HUES6 (cell line): ENCODE data around the gene SPECC1.
"Not testable (repeated sequence)": the region's sequence is repeated elsewhere in the genome, so short reads cannot be mapped to it uniquely, and the experiment has no call there.

ENCODE experiments used
- H3K27ac ChIP-seq: 2 replicates; pipeline ENCODE4 v1.7.0; 2013; ENCODE audit warnings: low read depth, mild to moderate bottlenecking, low read length, inconsistent platforms
- H3K27me3 ChIP-seq: 2 replicates; pipeline ENCODE4 v1.6.1; 2013; ENCODE audit warnings: low read length; ENCODE audit not compliant: control insufficient read depth, insufficient read depth
- H3K36me3 ChIP-seq: 2 replicates; pipeline ENCODE4 v1.6.1; 2013; ENCODE audit warnings: low read length; ENCODE audit not compliant: control insufficient read depth, insufficient read depth
- H3K4me1 ChIP-seq: 2 replicates; pipeline ENCODE4 v1.6.1; 2013; ENCODE audit warnings: low read length; ENCODE audit not compliant: control insufficient read depth, insufficient read depth
- H3K4me3 ChIP-seq: 2 replicates; pipeline ENCODE4 v1.5.1; 2013; ENCODE audit warnings: low read depth, low read length
- H3K9ac ChIP-seq: one replicate; pipeline ENCODE4 v1.6.1; 2013; ENCODE audit warnings: mild to moderate bottlenecking, low read length
- H3K9me3 ChIP-seq: 2 replicates; pipeline ENCODE4 v1.6.1; 2013; ENCODE audit warnings: low read depth, low read length; ENCODE audit not compliant: control insufficient read depth, insufficient read depth

SPECC1 gene

DNA sequence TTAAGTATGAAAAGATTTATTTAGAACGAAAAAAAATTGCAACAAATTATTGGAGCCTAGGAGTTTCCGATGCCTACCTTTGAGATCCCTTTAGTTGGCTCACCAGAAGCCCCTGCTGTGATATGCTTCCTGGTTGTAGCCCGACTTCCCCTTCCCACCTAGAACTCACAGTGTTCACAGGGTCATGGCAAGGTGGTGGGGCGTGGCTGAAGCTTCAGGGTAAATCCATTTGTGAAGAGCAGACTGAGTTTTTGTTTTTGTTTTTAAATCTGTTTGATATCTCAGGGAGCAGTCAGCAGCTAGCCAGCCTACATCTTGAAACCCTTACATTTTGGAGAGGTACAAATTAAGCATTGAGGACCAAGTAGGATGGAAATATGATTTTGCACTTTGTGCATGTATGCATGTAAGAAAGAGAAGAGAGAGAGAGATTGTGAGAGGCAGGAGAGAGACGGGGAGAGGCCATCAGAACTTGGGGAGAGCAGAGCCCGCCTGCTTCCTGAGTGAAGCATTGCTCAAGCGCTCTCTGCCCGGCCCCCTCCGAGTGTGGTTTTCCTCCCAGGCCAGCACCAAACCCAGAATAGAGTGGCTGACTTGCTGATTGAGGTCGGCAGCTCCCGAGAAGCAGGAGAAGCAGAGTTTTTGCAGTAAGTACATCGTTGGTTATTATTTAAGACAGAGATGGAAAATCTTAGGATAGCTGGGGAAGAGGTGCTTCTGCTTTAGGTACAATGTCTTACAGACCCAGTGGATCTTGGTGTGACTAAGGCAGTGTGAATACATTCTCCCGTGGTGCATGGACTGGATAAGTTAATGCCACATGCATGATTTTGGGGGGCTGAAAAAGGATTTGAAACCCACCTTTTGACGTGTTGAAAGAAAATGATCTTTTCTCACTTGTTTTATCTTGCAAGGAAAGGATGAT is 64.2 kb downstream of the SPECC1 start:
- Histone ChIP-seq H3K9ac (no peak overlapping the region), H3K9me3 (no peaks in the 10 kb centered on the region), H3K36me3 (no peaks in the 10 kb centered on the region), H3K27me3 (no peaks in the 10 kb centered on the region), H3K27ac (no peak overlapping the region), H3K4me1 (peaks cover 11% of the 10 kb centered on the region), H3K4me3 (no peak overlapping the region)

DNA sequence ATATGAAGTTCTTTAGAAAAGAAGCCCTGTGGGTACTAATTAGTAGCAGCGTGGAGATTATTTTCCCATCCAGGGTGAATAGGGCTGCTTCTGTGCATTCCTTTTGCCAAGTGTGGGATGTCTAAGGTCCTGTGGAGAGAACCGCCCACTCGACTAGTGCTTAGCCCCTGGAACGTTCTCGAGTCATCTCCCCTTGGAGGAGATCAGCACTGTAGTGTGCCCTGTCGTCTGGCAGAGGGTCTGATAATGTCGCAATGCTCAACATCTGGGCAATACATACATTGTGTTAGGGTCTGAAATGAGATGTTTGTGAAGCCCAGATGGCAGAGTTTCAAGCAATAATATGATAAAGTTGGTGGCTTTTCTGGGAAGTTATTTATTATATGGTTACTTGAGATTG is 64.8 kb downstream of the SPECC1 start:
- Histone ChIP-seq H3K9me3 (no peaks in the 10 kb centered on the region), H3K9ac (no peak overlapping the region), H3K4me3 (no peak overlapping the region), H3K27ac (no peak overlapping the region), H3K27me3 (no peaks in the 10 kb centered on the region), H3K36me3 (no peaks in the 10 kb centered on the region), H3K4me1 (peaks cover 11% of the 10 kb centered on the region)

DNA sequence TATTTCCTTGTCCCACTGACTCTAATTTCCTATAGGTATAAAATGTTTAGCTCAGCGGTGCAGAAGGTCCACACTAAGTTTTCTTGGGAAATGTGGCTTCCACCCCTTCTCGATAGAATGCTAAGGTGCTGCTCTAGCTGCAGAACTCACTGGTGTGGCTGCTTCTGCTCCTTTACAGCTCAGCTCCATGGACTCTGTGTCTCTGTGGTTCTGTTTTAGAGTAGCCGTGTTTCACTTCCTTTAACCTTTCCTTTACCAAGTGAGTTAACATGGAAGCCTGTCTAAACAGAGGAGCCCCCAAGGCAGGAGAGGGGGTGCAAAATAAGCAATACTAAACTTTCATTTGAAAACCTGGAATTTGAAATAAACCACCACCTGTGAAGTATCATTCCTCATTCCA is 65.3 kb downstream of the SPECC1 start:
- Histone ChIP-seq H3K36me3 (no peaks in the 10 kb centered on the region), H3K9ac (no peak overlapping the region), H3K9me3 (no peaks in the 10 kb centered on the region), H3K4me1 (peaks cover 11% of the 10 kb centered on the region), H3K27ac (no peak overlapping the region), H3K27me3 (no peaks in the 10 kb centered on the region), H3K4me3 (no peak overlapping the region)

DNA sequence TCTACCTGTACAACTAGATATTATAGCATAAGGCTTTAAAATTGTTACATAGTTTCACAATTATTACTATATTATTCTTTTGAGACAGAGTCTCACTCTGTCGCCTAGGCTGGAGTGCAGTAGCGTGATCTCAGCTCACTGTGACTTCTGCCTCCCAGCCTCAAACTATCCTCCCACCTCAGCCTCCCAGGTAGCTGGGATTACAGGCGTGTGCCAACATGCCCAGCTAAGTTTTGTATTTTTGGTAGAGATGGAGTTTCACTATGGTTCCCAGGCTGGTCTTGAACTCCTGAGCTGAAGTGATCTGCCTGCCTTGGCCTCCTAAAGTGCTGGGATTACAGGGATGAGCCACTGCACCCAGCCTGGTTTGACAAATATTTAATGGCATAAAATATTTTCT is 67.0 kb downstream of the SPECC1 start:
- not testable (repeated sequence) for H3K9ac ChIP-seq

DNA sequence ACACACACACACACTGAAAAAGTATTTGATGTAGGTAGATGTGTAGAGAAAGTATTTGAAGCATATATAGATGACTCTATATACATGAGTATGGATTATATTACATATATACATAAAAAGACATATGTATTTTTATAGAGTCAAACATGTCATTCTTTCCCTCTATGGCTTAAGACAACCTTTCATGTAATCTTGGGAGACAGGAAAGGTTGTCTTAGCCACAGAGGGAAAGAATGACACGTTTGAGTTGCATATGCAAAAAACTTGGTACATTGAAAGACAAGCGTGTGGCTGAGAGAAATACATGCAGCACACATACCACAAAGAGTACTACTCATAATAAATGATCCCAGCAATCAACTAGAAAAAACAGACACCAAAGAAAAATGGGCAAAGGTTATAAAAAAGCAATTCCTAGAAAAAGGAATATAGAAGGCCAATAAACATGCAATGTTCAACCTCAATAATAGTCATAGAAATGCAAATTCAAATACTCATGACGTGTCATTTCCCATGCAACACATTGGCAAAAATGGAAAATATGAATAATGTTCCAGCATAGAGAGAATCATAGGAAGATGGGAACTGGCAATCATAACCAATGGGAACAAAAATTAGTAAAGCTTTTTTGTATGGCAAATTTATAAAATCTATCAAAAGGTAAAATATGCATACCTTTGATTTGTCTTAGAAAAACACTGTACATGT is 69.0 kb downstream of the SPECC1 start:
- H3K9ac ChIP-seq = no peak overlapping the region
- H3K4me1 ChIP-seq = peaks cover 7% of the 10 kb centered on the region
- no peak overlapping the region for H3K27ac ChIP-seq
- H3K9me3 ChIP-seq = no peaks in the 10 kb centered on the region
- no peak overlapping the region for H3K4me3 ChIP-seq
- no peaks in the 10 kb centered on the region for H3K27me3 ChIP-seq
- no peaks in the 10 kb centered on the region for H3K36me3 ChIP-seq

More for the DNA sequence above, 67.0 kb downstream of the SPECC1 start:
- H3K4me3 ChIP-seq, H3K27ac ChIP-seq, H3K27me3 ChIP-seq, H3K36me3 ChIP-seq, H3K9me3 ChIP-seq: not testable (repeated sequence)
- peaks cover 11% of the 10 kb centered on the region for H3K4me1 ChIP-seq

DNA sequence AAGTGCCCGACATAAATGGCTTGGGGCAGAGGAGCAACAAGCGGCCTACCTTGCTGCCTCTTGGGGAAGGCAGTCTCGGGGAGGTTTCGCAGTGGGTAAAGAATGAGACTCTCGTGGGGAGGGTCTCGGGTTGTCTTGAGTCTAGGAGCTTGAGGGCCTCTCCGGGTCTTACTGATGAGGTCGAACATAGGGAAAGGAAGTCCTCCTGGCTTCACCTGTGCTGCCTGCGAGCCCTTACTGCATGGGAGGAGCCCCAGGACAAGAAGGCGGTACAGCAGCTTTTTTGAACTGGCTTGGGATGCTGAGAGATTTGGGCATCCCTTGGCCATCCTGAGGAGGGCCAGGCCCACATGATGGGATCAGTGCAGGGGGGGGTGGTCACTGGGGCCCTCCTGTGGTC is 71.4 kb downstream of the SPECC1 start:
- H3K9ac ChIP-seq = no peak overlapping the region
- no peaks in the 10 kb centered on the region for H3K36me3 ChIP-seq
- no peaks in the 10 kb centered on the region for H3K9me3 ChIP-seq
- H3K27me3 ChIP-seq = no peaks in the 10 kb centered on the region
- no peak overlapping the region for H3K27ac ChIP-seq
- no peak overlapping the region for H3K4me3 ChIP-seq
- 0 out of 2 replicates have a peak, but pooled peaks cover 4% of the 10 kb centered on the region for H3K4me1 ChIP-seq

DNA sequence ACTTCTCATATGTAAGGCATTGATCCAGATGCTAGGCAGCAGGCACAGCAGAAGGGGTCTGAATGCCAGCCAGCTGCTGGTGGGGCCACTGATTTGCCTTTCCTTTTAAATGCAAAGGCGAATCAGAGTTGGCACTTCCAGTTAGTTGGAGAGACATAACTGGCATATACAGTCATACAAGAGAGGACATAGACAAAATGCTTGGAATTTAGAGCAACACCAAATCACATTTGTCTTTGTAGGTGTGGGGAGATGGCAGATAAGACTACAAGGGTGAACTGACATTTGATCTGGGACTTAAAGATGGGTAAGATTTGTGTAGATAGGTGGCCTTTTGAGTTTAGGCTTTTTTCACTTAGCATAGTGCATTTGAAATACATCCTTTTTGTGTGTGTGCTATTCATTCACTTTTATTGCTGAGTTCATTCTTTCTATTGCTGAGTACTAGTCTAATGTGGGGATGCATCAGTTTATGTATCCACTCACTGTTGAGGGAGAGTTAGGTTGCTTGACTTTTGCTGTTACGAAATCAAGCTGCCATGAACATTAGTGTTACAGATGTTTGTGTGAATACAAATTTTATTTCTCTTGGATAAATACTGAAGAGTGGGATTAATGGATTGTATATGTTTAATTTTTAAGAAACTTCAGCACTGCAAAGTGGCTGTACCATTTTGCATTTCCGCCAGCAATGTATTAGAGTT is 74.1 kb downstream of the SPECC1 start:
- Histone ChIP-seq H3K9me3 (no peaks in the 10 kb centered on the region), H3K4me1 (0 out of 2 replicates have a peak, but pooled peaks cover 4% of the 10 kb centered on the region), H3K4me3 (no peak overlapping the region), H3K27ac (no peak overlapping the region), H3K27me3 (no peaks in the 10 kb centered on the region), H3K36me3 (no peaks in the 10 kb centered on the region), H3K9ac (no peak overlapping the region)

DNA sequence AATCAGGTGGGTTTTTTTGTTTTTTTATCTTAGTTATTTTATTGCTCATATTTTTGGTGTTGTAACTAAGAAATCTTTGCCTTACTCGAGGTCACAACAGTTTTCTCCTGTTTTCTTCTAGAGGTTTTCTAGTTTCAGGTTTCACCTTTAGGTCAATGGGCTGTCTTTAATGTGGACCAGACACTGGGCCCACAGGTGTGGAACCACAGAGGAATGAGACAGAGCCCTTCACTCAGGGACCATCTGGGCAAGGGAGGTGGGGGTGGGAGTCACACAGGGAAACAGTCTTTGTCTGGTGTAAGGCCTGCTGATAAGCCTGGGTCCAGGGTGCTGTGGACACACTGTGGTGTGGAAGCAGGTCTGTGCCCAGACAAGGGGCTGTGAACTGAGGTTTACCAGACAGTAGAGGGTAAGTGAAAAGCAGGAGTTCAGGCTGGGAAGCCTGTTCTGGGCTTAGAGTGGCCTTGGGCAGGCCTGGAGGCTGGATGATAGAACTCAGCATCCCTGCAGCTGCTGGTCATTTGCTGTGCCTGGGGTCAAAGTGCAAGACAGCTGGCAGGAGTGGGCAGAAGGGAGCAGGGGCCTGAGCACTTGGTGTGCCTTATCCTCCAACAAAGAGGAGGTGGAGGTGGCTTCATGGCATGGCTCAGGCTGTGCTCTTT is 75.6 kb downstream of the SPECC1 start:
- Histone ChIP-seq H3K9me3 (no peaks in the 10 kb centered on the region), H3K4me3 (no peak overlapping the region), H3K4me1 (0 out of 2 replicates have a peak, but pooled peaks cover 4% of the 10 kb centered on the region), H3K27ac (no peak overlapping the region), H3K36me3 (no peaks in the 10 kb centered on the region), H3K9ac (no peak overlapping the region), H3K27me3 (no peaks in the 10 kb centered on the region)

DNA sequence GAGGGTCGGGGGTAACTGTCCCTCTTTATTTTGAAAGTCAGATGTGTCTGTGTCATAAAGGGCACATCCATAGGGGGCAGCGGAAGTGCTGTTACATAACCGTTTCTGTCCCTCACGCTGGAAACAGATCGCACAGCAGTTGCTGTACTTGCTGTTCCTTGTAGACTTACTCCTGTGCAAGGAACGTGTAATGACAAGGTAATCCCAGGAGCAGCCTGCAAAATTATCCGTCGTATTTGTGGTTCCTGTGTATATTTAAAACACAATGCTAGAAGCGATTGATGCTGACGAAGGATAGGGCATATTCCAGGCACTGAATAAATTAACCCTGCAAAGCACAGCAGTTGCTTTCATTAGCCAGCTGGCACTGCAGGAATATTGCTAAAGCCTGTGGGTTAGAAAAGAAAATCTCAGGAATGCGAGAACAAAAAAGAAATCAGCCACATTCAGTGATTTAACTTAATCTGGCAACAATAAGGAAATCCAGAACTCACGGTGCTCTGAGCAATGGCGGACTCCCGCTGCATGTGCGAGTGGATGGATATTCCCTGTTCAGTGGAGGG is 76.2 kb downstream of the SPECC1 start:
- no peaks in the 10 kb centered on the region for H3K36me3 ChIP-seq
- H3K27me3 ChIP-seq = no peaks in the 10 kb centered on the region
- H3K27ac ChIP-seq = no peak overlapping the region
- no peaks in the 10 kb centered on the region for H3K9me3 ChIP-seq
- 0 out of 2 replicates have a peak, but pooled peaks cover 4% of the 10 kb centered on the region for H3K4me1 ChIP-seq
- no peak overlapping the region for H3K9ac ChIP-seq
- H3K4me3 ChIP-seq = no peak overlapping the region

DNA sequence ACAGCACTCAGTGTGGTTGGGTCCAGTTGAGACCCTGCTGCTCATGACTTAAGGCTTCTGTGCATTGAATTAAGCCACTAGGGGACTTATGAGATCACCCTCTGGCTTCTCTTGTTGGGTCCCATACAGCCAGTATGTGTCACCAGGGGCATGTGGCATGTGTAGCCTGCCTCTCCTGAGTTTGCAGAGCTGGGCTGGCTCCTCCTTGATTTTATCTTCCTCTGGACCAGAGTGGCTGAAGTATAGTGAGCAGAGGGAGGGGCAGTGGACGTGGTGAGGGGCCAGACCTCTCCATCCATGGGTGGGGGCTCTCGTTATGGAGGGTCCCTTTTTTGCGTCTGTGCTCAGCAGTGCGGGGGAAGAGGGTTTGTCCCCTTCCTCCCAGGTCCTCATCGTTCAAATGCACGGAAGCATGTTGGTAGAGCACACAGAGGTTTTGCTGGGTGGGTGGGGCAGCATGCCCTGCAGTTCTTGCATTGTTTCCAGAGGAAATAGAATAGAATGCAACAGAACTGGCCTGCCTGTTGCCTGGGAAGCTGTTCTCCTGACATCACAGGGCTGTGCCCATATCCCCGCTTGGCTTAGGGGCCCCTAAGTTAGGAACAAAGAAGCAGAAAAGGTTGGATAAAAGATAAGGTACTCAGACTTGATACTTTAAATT is 77.4 kb downstream of the SPECC1 start:
- no peaks in the 10 kb centered on the region for H3K27me3 ChIP-seq
- no peak overlapping the region for H3K9ac ChIP-seq
- no peaks in the 10 kb centered on the region for H3K9me3 ChIP-seq
- no peak overlapping the region for H3K4me3 ChIP-seq
- peaks cover 9% of the 10 kb centered on the region for H3K4me1 ChIP-seq
- H3K36me3 ChIP-seq = no peaks in the 10 kb centered on the region
- no peak overlapping the region for H3K27ac ChIP-seq
